ENCODE results near the gene KRT40.

GRCh38 chr17:40967582-40967981, 16.5 kb downstream of the KRT40 start:
- TF ChIP-seq GATA2 (IDR thresholded peaks at IDR 0.05; ENCODE audit: low read depth, low read length) (no peak), GATA3 (IDR thresholded peaks at IDR 0.05; ENCODE audit: low read depth, low read length) (no peak)
